B cell (primary cell): Measurements from ENCODE around the gene TSPY4.
"Not testable (repeated sequence)": the region's sequence is repeated elsewhere in the genome, so short reads cannot be mapped to it uniquely, and the experiment has no call there.

Experiments used
- CTCF ChIP-seq: fragments of 200-600 bp; IDR thresholded peaks from one replicate; pipeline ENCODE4 v1.8.0; 2022; ENCODE audit warnings: antibody characterized with exemption, mild to moderate bottlenecking
- EZH2 ChIP-seq: IDR thresholded peaks from 2 replicates; pipeline ENCODE4 v1.6.1; 2012; ENCODE audit warnings: borderline replicate concordance, low read depth, mild to moderate bottlenecking, moderate library complexity, low read length; ENCODE audit not compliant: insufficient read depth, poor library complexity, severe bottlenecking

- not testable (repeated sequence) for TF ChIP-seq CTCF, EZH2
These were observed at the start of gene TSPY4 for GRCh38 chrY:9337164-9337563.
